Stimulated activated CD4-positive, alpha-beta T cell treated with anti-CD3 and anti-CD28 coated beads, Interleukin-1b, Interleukin-23, amount 100 ng/mL, for 4 hours (primary cell): Measurements from ENCODE around the gene FSHB.
"Not testable (repeated sequence)": the region's sequence is repeated elsewhere in the genome, so short reads cannot be mapped to it uniquely, and the experiment has no call there.

ENCODE experiments used
- DNase-seq, 2 donors: peaks; one replicate each; pipeline ENCODE4 v3.0.0-alpha.2; 2020; ENCODE audit warnings: low read depth in 2 of 2

Gene FSHB

GRCh38 chr11:30268638-30269037 lies 37.8 kb downstream of the FSHB start:
- not testable (repeated sequence) for DNase-seq

- DNase-seq = no peak
Observed at GRCh38 chr11:30270671-30271070, 39.9 kb downstream of the FSHB start.

- DNase-seq = no peak
Observed at GRCh38 chr11:30277176-30277575, 46.4 kb downstream of the FSHB start.

GRCh38 chr11:30279796-30280195 lies 49.0 kb downstream of the FSHB start:
- no peak for DNase-seq

- no peak for DNase-seq
Observed at GRCh38 chr11:30281476-30282288, 50.9 kb downstream of the FSHB start.

- DNase-seq = no peak
Observed at GRCh38 chr11:30282289-30282631, 51.4 kb downstream of the FSHB start.
